ENCODE results near the gene LGR4. TPM values are rescaled to one million over a fixed set of nuclear protein-coding genes. Genes with fewer than 3 reads are reported as not detected.

LGR4 gene
- total and polyA plus RNA-seq, 2 of the 13 experiments (the other 11 are each of a cell fraction or from before 2014, with no cell fraction given): 42.1 to 68.7 TPM

- no peak for TF ChIP-seq ZNF3 (CRISPR knock-in tag; IDR thresholded peaks at IDR 0.05)
- peak; percentile 61; the same call in 1 of the 2 replicates for TF ChIP-seq ZNF747 (CRISPR knock-in tag; IDR thresholded peaks at IDR 0.05; ENCODE audit: borderline replicate concordance)
- peak; percentile 50 for TF ChIP-seq SP4 (CRISPR knock-in tag; IDR thresholded peaks at IDR 0.05)
- TF ChIP-seq KLF16 (CRISPR knock-in tag; IDR thresholded peaks at IDR 0.05): peak in 1 of 2 experiments; percentile 79; a peak in 1 of 4 replicates
- TF ChIP-seq HDAC6 (IDR thresholded peaks at IDR 0.05; ENCODE audit: low read depth, low read length): no peak
- peak; percentile 25; the same call in 1 of the 2 replicates for TF ChIP-seq NR2F6 (IDR thresholded peaks at IDR 0.05)
- TF ChIP-seq NR2F6 (CRISPR knock-in tag; IDR thresholded peaks at IDR 0.05): peak; percentile 36; the same call in 1 of the 2 replicates
- TF ChIP-seq HNF1A (IDR thresholded peaks at IDR 0.05; ENCODE audit: low read depth): no peak; the same call in 1 of the 2 replicates
- TF ChIP-seq HNF1A (CRISPR knock-in tag; IDR thresholded peaks at IDR 0.05; ENCODE audit: borderline replicate concordance): no peak
- no peak; the same call in 1 of the 2 replicates for TF ChIP-seq ZNF256 (CRISPR knock-in tag; conservative IDR thresholded peaks at IDR 0.05)
- peak; percentile 73; the same call in 1 of the 2 replicates for TF ChIP-seq STAT6 (CRISPR knock-in tag; IDR thresholded peaks at IDR 0.05; ENCODE audit: borderline replicate concordance)
- peak; percentile 88; the same call in 1 of the 2 replicates for TF ChIP-seq NFKB2 (CRISPR knock-in tag; IDR thresholded peaks at IDR 0.05; ENCODE audit: borderline replicate concordance)
- peak; percentile 13; the same call in 1 of the 2 replicates for TF ChIP-seq CTCF (CRISPR knock-in tag; IDR thresholded peaks at IDR 0.05)
- no peak; the same call in 1 of the 2 replicates for TF ChIP-seq ZFP90 (CRISPR knock-in tag; IDR thresholded peaks at IDR 0.05; ENCODE audit: borderline replicate concordance)
- 0 out of 2 replicates have a peak, but pooled peaks have one; percentile 71 for TF ChIP-seq ZNF280D (CRISPR knock-in tag; IDR thresholded peaks at IDR 0.05)
- TF ChIP-seq RARG (CRISPR knock-in tag; IDR thresholded peaks at IDR 0.05; ENCODE audit: low read depth): no peak
Measured at GRCh38 chr11:27506200-27507182, 33.9 kb upstream of the LGR4 start, which contains the start of gene LIN7C (continued).

Data from HepG2 (cell line).